ENCODE measurements around the gene CHRNA4. TPM values are rescaled to one million over a fixed set of nuclear protein-coding genes. Genes with fewer than 3 reads are reported as not detected.

The CHRNA4 gene
- total and polyA plus RNA-seq, 2 donors (not counting 1 experiment from before 2014, with no cell fraction given): not detected

DNA sequence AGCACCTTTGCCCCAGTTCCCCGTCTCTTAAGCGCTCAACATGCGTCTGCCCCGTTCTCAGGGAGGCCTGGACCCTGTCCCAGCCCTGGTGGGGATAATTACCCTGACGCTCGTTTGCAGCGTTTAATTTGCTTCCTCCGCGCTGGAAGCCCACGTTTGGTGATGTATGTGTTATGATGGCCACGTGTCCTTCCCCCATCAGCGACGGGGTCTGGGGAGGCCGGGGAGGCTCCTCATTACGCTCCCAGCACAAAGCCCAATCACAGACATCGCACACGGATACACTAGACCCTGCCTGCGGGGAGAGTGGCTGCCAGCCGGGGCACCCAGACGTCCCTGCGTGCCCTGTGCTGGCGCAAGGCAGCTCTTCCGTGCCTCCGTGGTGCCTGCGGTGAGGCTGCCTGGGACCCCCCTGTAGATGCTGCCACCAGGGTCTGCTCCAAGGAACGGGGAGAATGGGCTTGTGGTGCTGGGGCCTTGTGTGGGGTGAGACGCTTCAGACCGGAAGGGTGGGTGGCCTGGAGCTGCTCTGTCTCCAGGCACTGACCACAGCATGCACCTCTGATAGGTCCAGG is 10.2 kb upstream of the CHRNA4 start:
- H4K20me1 ChIP-seq (ENCODE audit: control insufficient read depth, extremely low read depth, insufficient read depth, low read length): no peaks in the 10 kb centered on the region
- no peaks in the 10 kb centered on the region for H3K27me3 ChIP-seq (ENCODE audit: control insufficient read depth, insufficient read depth, low read length)
- no peak for TF ChIP-seq EZH2 (IDR thresholded peaks at IDR 0.05; ENCODE audit: low read length, missing control alignments)
- TF ChIP-seq, protein P1, sequence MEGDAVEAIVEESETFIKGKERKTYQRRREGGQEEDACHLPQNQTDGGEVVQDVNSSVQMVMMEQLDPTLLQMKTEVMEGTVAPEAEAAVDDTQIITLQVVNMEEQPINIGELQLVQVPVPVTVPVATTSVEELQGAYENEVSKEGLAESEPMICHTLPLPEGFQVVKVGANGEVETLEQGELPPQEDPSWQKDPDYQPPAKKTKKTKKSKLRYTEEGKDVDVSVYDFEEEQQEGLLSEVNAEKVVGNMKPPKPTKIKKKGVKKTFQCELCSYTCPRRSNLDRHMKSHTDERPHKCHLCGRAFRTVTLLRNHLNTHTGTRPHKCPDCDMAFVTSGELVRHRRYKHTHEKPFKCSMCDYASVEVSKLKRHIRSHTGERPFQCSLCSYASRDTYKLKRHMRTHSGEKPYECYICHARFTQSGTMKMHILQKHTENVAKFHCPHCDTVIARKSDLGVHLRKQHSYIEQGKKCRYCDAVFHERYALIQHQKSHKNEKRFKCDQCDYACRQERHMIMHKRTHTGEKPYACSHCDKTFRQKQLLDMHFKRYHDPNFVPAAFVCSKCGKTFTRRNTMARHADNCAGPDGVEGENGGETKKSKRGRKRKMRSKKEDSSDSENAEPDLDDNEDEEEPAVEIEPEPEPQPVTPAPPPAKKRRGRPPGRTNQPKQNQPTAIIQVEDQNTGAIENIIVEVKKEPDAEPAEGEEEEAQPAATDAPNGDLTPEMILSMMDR (conservative IDR thresholded peaks at IDR 0.05 in 1 of 2, IDR thresholded peaks at IDR 0.05 in 1 of 2; ENCODE audit: low read depth in 1 of 2, low read length in 2 of 2): no peak
- H3K9ac ChIP-seq (ENCODE audit: insufficient read depth, low read length): no peak overlapping the region
- H3K27ac ChIP-seq (ENCODE audit: insufficient read depth, low read length): no peak overlapping the region
- H3K79me2 ChIP-seq (ENCODE audit: control insufficient read depth, insufficient read depth, low read length): no peaks in the 10 kb centered on the region
- H2AFZ ChIP-seq (ENCODE audit: low read length): no peak overlapping the region
- no peak for DNase-seq (ENCODE audit: low read depth in 2 of 2)
- no peak overlapping the region for H3K4me2 ChIP-seq (ENCODE audit: extremely low read depth, insufficient read depth, low read length)
- no peaks in the 10 kb centered on the region for H3K4me1 ChIP-seq (ENCODE audit: control insufficient read depth, extremely low read depth, insufficient read depth, low read length)
- H3K36me3 ChIP-seq (ENCODE audit: control insufficient read depth, insufficient read depth, low read length): no peaks in the 10 kb centered on the region
- no peak overlapping the region for H3K4me3 ChIP-seq (replicated peaks in 1 of 4; ENCODE audit: control extremely low read depth in 1 of 4, insufficient read depth in 1 of 4, low read depth in 3 of 4, low read length in 4 of 4)
- no peaks in the 10 kb centered on the region for H3K9me3 ChIP-seq (ENCODE audit: control insufficient read depth, insufficient read depth, low read depth, low read length)

- H3K9ac ChIP-seq (ENCODE audit: insufficient read depth, low read length): no peak overlapping the region
- H3K27me3 ChIP-seq (ENCODE audit: control insufficient read depth, insufficient read depth, low read length): no peaks in the 10 kb centered on the region
- H2AFZ ChIP-seq (ENCODE audit: low read length): no peak overlapping the region
- no peak for DNase-seq (ENCODE audit: low read depth in 2 of 2)
- H3K27ac ChIP-seq (ENCODE audit: insufficient read depth, low read length): no peak overlapping the region
- H3K4me2 ChIP-seq (ENCODE audit: extremely low read depth, insufficient read depth, low read length): no peak overlapping the region
- H3K79me2 ChIP-seq (ENCODE audit: control insufficient read depth, insufficient read depth, low read length): no peaks in the 10 kb centered on the region
- TF ChIP-seq EZH2 (IDR thresholded peaks at IDR 0.05; ENCODE audit: low read length, missing control alignments): no peak
- TF ChIP-seq, protein P1 (conservative IDR thresholded peaks at IDR 0.05 in 1 of 2, IDR thresholded peaks at IDR 0.05 in 1 of 2; ENCODE audit: low read depth in 1 of 2, low read length in 2 of 2): no peak
- no peaks in the 10 kb centered on the region for H3K36me3 ChIP-seq (ENCODE audit: control insufficient read depth, insufficient read depth, low read length)
- no peaks in the 10 kb centered on the region for H3K4me1 ChIP-seq (ENCODE audit: control insufficient read depth, extremely low read depth, insufficient read depth, low read length)
- no peak overlapping the region for H3K4me3 ChIP-seq (replicated peaks in 1 of 4; ENCODE audit: control extremely low read depth in 1 of 4, insufficient read depth in 1 of 4, low read depth in 3 of 4, low read length in 4 of 4)
- H4K20me1 ChIP-seq (ENCODE audit: control insufficient read depth, extremely low read depth, insufficient read depth, low read length): no peaks in the 10 kb centered on the region
- H3K9me3 ChIP-seq (ENCODE audit: control insufficient read depth, insufficient read depth, low read depth, low read length): no peaks in the 10 kb centered on the region
Measured at GRCh38 chr20:63370618-63371187, 9.6 kb upstream of the CHRNA4 start.

GRCh38 chr20:63369724-63370617 is 8.8 kb upstream of the CHRNA4 start:
- Histone ChIP-seq H4K20me1 (ENCODE audit: control insufficient read depth, extremely low read depth, insufficient read depth, low read length) (no peaks in the 10 kb centered on the region), H3K9ac (ENCODE audit: insufficient read depth, low read length) (no peak overlapping the region), H3K4me2 (ENCODE audit: extremely low read depth, insufficient read depth, low read length) (no peak overlapping the region), H3K79me2 (ENCODE audit: control insufficient read depth, insufficient read depth, low read length) (no peaks in the 10 kb centered on the region), H3K27ac (ENCODE audit: insufficient read depth, low read length) (no peak overlapping the region), H3K4me3 (replicated peaks in 1 of 4; ENCODE audit: control extremely low read depth in 1 of 4, insufficient read depth in 1 of 4, low read depth in 3 of 4, low read length in 4 of 4) (no peak overlapping the region), H3K36me3 (ENCODE audit: control insufficient read depth, insufficient read depth, low read length) (no peaks in the 10 kb centered on the region), H3K9me3 (ENCODE audit: control insufficient read depth, insufficient read depth, low read depth, low read length) (no peaks in the 10 kb centered on the region), H3K27me3 (ENCODE audit: control insufficient read depth, insufficient read depth, low read length) (no peaks in the 10 kb centered on the region), H3K4me1 (ENCODE audit: control insufficient read depth, extremely low read depth, insufficient read depth, low read length) (no peaks in the 10 kb centered on the region), H2AFZ (ENCODE audit: low read length) (no peak overlapping the region)
- no peak for DNase-seq (ENCODE audit: low read depth in 2 of 2)
- TF ChIP-seq, protein P1 (conservative IDR thresholded peaks at IDR 0.05 in 1 of 2, IDR thresholded peaks at IDR 0.05 in 1 of 2; ENCODE audit: low read depth in 1 of 2, low read length in 2 of 2): no peak

Measured in fibroblast of lung (primary cell).